Measurements from ENCODE around the gene MAP3K14.

- TF ChIP-seq, protein P1, sequence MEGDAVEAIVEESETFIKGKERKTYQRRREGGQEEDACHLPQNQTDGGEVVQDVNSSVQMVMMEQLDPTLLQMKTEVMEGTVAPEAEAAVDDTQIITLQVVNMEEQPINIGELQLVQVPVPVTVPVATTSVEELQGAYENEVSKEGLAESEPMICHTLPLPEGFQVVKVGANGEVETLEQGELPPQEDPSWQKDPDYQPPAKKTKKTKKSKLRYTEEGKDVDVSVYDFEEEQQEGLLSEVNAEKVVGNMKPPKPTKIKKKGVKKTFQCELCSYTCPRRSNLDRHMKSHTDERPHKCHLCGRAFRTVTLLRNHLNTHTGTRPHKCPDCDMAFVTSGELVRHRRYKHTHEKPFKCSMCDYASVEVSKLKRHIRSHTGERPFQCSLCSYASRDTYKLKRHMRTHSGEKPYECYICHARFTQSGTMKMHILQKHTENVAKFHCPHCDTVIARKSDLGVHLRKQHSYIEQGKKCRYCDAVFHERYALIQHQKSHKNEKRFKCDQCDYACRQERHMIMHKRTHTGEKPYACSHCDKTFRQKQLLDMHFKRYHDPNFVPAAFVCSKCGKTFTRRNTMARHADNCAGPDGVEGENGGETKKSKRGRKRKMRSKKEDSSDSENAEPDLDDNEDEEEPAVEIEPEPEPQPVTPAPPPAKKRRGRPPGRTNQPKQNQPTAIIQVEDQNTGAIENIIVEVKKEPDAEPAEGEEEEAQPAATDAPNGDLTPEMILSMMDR (IDR thresholded peaks at IDR 0.05 in 4 of 5, conservative IDR thresholded peaks at IDR 0.05 in 1 of 5), result no peak
- TF ChIP-seq POLR2A (IDR thresholded peaks at IDR 0.05), result no peak
These were observed 36.2 kb upstream of the MAP3K14 start for GRCh38 chr17:45353043-45353442.

All from gastrocnemius medialis (tissue), 4 donors.